ENCODE data around the gene CD96.
"Not testable (repeated sequence)": the region's sequence is repeated elsewhere in the genome, so short reads cannot be mapped to it uniquely, and the experiment has no call there.

The CD96 gene

DNA sequence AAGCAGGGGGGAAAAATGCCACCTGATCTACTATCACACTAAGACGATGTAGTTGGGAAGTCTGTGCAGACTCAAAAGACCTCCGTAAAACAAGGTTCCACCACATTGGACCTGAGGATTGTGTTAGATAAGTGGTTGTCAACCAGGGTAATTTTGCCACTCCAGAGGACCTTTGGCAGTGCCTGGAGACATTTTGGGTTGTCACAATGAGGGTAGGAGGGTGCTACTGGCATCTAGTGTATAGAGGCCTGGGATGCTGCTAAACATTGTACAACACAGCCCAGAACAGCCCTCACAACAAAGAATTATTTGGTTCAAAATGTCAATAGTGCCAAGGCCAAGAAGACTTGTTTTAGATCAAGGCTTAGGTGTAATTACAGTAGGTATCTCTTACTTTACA lies 67.7 kb downstream of the CD96 start:
- DNase-seq (no peak), ATAC-seq (replicated peaks) (no peak)
- peaks cover 52 to 89% of the 10 kb centered on the region in 2 donors for H3K4me1 Mint-ChIP-seq
- peaks cover 16 to 19% of the 10 kb centered on the region in 2 donors for H3K36me3 Mint-ChIP-seq
- peaks cover 4 to 8% of the 10 kb centered on the region in 2 donors for H3K9me3 Mint-ChIP-seq
- H3K4me3 Mint-ChIP-seq, result no peak overlapping the region
- peak overlapping the region; percentile 99 for H3K27ac Mint-ChIP-seq
- H3K27me3 Mint-ChIP-seq, result no peaks in the 10 kb centered on the region

DNA sequence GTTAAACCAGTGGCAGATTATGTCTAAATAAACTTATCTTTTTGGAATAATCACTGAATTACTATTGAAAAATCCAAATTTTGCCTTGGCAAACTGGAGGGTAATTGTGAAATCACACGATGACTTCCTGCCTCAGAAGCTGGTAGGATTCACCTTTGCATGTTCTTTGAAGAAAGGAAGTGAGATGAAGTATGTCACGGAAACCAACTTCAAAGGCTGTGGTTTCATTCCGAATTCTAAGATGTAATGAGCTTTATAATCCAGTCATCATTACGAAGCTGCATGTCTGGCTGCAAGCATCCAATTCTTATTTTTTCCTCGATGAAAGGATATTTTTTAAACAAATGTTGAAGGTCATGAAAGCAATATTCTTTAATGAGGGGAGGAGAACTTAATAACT lies 68.2 kb downstream of the CD96 start:
- Mint-ChIP-seq H3K4me1 (peaks cover 53 to 89% of the 10 kb centered on the region in 2 donors), H3K9me3 (peaks cover 6 to 7% of the 10 kb centered on the region in 2 donors), H3K36me3 (peaks cover 17 to 19% of the 10 kb centered on the region in 2 donors), H3K4me3 (peak overlapping the region; percentile 74 to 76), H3K27me3 (no peaks in the 10 kb centered on the region), H3K27ac (peak overlapping the region; percentile 99)
- peak; percentile 77 to 78 for ATAC-seq (replicated peaks)
- DNase-seq, result peak; percentile 31

DNA sequence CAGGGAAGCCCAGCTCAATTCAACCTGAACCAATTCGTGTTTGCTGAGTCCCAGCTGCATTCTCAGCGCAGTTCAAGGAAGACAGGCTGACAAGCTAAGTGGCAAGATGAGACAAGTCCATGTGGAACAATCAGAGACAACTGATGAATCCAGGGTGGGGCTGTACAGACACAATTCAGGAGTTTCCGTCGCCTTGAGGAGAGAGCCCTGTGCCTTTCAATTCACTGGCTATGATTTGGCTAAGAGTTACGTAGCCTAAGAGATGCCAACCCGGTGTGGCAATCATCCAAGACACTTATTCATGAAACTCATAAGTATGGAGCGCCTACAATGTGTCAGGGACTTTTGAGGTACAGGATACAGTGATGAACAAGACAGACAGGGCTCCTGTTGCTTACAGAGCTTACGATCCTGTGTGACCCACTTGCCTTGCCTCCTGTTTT lies 68.6 kb downstream of the CD96 start:
- DNase-seq (no peak), ATAC-seq (replicated peaks) (peak; percentile 41 to 44)
- Mint-ChIP-seq H3K4me3 (peak overlapping the region; percentile 74 to 76), H3K4me1 (peaks cover 51 to 89% of the 10 kb centered on the region in 2 donors), H3K36me3 (peaks cover 17 to 19% of the 10 kb centered on the region in 2 donors), H3K9me3 (peaks cover 5 to 8% of the 10 kb centered on the region in 2 donors), H3K27me3 (no peaks in the 10 kb centered on the region), H3K27ac (peak overlapping the region; percentile 99)

GRCh38 chr3:111613294-111613693 lies 71.3 kb downstream of the CD96 start:
- H3K27me3 Mint-ChIP-seq, result no peaks in the 10 kb centered on the region
- peak overlapping the region; percentile 88 for H3K27ac Mint-ChIP-seq
- no peak overlapping the region for H3K4me3 Mint-ChIP-seq
- H3K4me1 Mint-ChIP-seq, result peaks cover 55 to 94% of the 10 kb centered on the region in 2 donors
- peaks cover 5 to 8% of the 10 kb centered on the region in 2 donors for H3K9me3 Mint-ChIP-seq
- peak; percentile 29 for DNase-seq
- peaks cover 29 to 32% of the 10 kb centered on the region in 2 donors for H3K36me3 Mint-ChIP-seq
- peak; percentile 46 to 47 for ATAC-seq (replicated peaks)

DNA sequence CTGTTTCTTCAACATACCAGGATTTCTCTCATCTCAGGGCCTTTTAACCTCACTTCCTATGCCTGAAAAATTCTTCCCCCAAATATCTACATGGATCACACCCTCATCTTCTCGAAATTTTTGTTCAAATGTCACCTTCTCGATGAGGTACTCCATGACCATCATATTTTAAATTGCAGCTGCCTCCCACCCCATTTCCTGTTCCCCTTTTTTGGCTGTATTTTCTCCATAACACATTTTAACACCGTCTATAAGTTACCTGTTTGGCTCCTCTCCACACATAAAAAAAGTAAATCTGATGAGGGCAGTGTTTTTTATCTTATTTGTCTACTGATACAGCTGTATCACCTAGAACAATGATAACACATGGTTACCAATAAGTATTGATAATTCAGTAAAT lies 73.9 kb downstream of the CD96 start:
- Mint-ChIP-seq H3K27ac (peak overlapping the region; percentile 86), H3K9me3 (peaks cover 3% of the 10 kb centered on the region in 2 donors), H3K36me3 (peaks cover 21 to 24% of the 10 kb centered on the region in 2 donors), H3K27me3 (no peaks in the 10 kb centered on the region), H3K4me1 (peaks cover 42 to 76% of the 10 kb centered on the region in 2 donors), H3K4me3 (peak overlapping the region in 1 of 2 donors; percentile 6)
- no peak for DNase-seq
- ATAC-seq (replicated peaks), result peak; percentile 17 to 33

DNA sequence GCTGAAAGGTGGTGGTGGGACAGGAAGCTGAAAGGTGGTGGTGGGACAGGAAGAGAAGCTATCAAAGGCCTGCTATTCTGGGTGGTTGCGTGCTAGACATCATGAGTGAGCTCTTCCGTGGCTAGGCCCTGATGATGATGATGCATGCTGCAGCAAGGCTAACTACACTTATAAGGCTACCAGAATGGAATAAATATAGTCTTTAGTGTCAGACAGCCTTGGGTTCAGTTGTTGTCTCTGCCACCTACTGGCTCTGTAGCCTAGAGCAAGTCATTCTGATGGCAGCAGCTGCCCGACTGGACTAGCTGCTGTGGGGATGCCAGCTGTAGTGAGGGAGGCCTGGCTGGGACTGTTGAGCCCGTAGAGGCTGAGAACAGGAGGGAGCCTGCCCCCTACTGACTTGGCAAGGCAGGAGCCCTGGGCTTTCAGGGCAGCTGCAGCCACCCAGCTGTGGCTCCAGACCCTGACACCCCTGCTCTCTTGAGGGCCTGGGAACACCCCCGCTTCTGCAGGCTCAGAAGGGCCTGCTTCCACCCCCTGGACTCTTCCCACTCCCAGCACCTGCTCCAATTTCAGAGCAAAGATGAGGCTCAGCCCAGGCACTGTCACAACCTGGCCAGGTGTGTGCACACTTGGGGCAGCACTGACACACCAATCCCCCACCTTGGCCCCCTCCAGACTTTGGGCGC lies 74.6 kb downstream of the CD96 start:
- DNase-seq (peak; percentile 62), ATAC-seq (replicated peaks) (peak; percentile 74 to 77)

DNA sequence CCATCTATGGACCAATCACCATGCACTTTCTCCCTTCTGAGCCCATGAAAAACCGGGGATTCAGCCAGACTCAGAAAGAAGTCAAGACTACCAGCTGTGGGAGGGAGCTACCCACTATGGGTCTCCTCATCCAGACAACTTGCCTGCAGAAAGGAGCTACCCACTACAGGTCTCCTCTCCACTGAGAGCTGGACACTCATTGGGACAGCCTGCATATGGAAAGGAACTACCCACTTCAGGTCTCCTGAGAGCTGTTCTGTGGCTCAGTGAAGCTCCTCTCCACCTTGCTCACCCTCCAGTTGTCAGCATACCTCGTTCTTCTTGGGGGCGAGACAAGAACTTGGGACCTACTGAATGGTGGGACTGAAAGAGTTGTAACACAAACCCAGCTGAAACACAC lies 75.4 kb downstream of the CD96 start:
- peaks cover 33 to 62% of the 10 kb centered on the region in 2 donors for H3K4me1 Mint-ChIP-seq
- H3K9me3 Mint-ChIP-seq, result peaks cover 3% of the 10 kb centered on the region in 2 donors
- no peaks in the 10 kb centered on the region for H3K27me3 Mint-ChIP-seq
- DNase-seq, result no peak
- peak overlapping the region; percentile 86 for H3K27ac Mint-ChIP-seq
- no peak overlapping the region for H3K4me3 Mint-ChIP-seq
- no peak for ATAC-seq (replicated peaks)
- H3K36me3 Mint-ChIP-seq, result peaks cover 15 to 19% of the 10 kb centered on the region in 2 donors

More for the DNA sequence above, 74.6 kb downstream of the CD96 start:
- peak overlapping the region; percentile 86 for H3K27ac Mint-ChIP-seq
- peaks cover 16 to 20% of the 10 kb centered on the region in 2 donors for H3K36me3 Mint-ChIP-seq
- no peaks in the 10 kb centered on the region for H3K27me3 Mint-ChIP-seq
- peaks cover 3% of the 10 kb centered on the region in 2 donors for H3K9me3 Mint-ChIP-seq
- peak overlapping the region; percentile 15 to 46 for H3K4me3 Mint-ChIP-seq
- peaks cover 35 to 70% of the 10 kb centered on the region in 2 donors for H3K4me1 Mint-ChIP-seq

- H3K27me3 Mint-ChIP-seq, result no peaks in the 10 kb centered on the region
- peak overlapping the region; percentile 47 for H3K27ac Mint-ChIP-seq
- no peak for ATAC-seq (replicated peaks)
- H3K4me1 Mint-ChIP-seq, result peaks cover 31 to 56% of the 10 kb centered on the region in 2 donors
- H3K4me3 Mint-ChIP-seq, result no peak overlapping the region
- peaks cover 3% of the 10 kb centered on the region in 2 donors for H3K9me3 Mint-ChIP-seq
- peaks cover 15 to 19% of the 10 kb centered on the region in 2 donors for H3K36me3 Mint-ChIP-seq
- no peak for DNase-seq
These were observed 76.1 kb downstream of the CD96 start for GRCh38 chr3:111617912-111618601.

GRCh38 chr3:111618945-111619344 lies 76.9 kb downstream of the CD96 start:
- DNase-seq, result no peak
- H3K4me3 Mint-ChIP-seq, result no peak overlapping the region
- no peaks in the 10 kb centered on the region for H3K27me3 Mint-ChIP-seq
- peaks cover 15 to 19% of the 10 kb centered on the region in 2 donors for H3K36me3 Mint-ChIP-seq
- peaks cover 26 to 47% of the 10 kb centered on the region in 2 donors for H3K4me1 Mint-ChIP-seq
- ATAC-seq (replicated peaks), result peak; percentile 58 to 65
- peaks cover 3% of the 10 kb centered on the region in 2 donors for H3K9me3 Mint-ChIP-seq
- no peak overlapping the region for H3K27ac Mint-ChIP-seq

GRCh38 chr3:111619833-111620232 lies 77.8 kb downstream of the CD96 start:
- no peak overlapping the region for H3K27ac Mint-ChIP-seq
- peaks cover 15 to 17% of the 10 kb centered on the region in 2 donors for H3K36me3 Mint-ChIP-seq
- peaks cover 2 to 3% of the 10 kb centered on the region in 2 donors for H3K9me3 Mint-ChIP-seq

GRCh38 chr3:111621535-111621934 lies 79.5 kb downstream of the CD96 start:
- H3K27ac Mint-ChIP-seq, result no peak overlapping the region
- no peak overlapping the region for H3K4me3 Mint-ChIP-seq
- H3K9me3 Mint-ChIP-seq, result peaks cover 0 to 2% of the 10 kb centered on the region in 2 donors
- ATAC-seq (replicated peaks), result no peak
- no peak for DNase-seq
- H3K4me1 Mint-ChIP-seq, result peaks cover 9 to 28% of the 10 kb centered on the region in 2 donors
- H3K36me3 Mint-ChIP-seq, result peaks cover 15 to 17% of the 10 kb centered on the region in 2 donors
- H3K27me3 Mint-ChIP-seq, result peaks cover 0 to 7% of the 10 kb centered on the region in 2 donors

More at GRCh38 chr3:111619833-111620232, 77.8 kb downstream of the CD96 start:
- Mint-ChIP-seq H3K27me3 (peaks cover 0 to 6% of the 10 kb centered on the region in 2 donors), H3K4me3 (no peak overlapping the region), H3K4me1 (peaks cover 21 to 45% of the 10 kb centered on the region in 2 donors)
- DNase-seq, result no peak
- no peak for ATAC-seq (replicated peaks)

GRCh38 chr3:111627092-111627491 lies 85.1 kb downstream of the CD96 start:
- H3K27me3 Mint-ChIP-seq, result peaks cover 0 to 7% of the 10 kb centered on the region in 2 donors
- H3K9me3 Mint-ChIP-seq, result peaks cover 19 to 22% of the 10 kb centered on the region in 2 donors
- H3K27ac Mint-ChIP-seq, result no peak overlapping the region
- peaks cover 1 to 7% of the 10 kb centered on the region in 2 donors for H3K4me1 Mint-ChIP-seq
- ATAC-seq (replicated peaks), result no peak
- H3K4me3 Mint-ChIP-seq, result no peak overlapping the region
- no peak for DNase-seq
- H3K36me3 Mint-ChIP-seq, result peaks cover 19 to 22% of the 10 kb centered on the region in 2 donors

DNA sequence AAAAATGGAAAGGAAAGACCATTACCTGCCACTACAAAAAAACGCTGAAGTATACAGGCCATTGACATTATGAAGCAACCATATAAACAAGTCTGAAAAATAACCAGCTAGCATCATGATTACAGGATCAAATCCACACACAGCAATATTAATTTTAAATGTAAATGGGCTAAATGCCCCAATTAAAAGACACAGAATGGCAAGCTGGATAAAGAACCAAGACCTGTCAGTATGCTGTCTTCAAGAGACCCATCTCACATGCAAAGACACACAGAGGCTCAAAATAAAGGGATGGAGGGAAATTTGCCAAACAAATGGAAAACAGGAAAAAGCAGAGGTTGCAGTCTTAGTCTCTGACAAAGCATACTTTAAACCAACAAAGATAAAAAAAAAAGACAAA lies 87.0 kb downstream of the CD96 start:
- not testable (repeated sequence) for H3K27me3 Mint-ChIP-seq; H3K27ac Mint-ChIP-seq; H3K4me1 Mint-ChIP-seq; ATAC-seq (replicated peaks); DNase-seq; H3K4me3 Mint-ChIP-seq
- peaks cover 19 to 22% of the 10 kb centered on the region in 2 donors for H3K36me3 Mint-ChIP-seq
- peaks cover 19 to 22% of the 10 kb centered on the region in 2 donors for H3K9me3 Mint-ChIP-seq

DNA sequence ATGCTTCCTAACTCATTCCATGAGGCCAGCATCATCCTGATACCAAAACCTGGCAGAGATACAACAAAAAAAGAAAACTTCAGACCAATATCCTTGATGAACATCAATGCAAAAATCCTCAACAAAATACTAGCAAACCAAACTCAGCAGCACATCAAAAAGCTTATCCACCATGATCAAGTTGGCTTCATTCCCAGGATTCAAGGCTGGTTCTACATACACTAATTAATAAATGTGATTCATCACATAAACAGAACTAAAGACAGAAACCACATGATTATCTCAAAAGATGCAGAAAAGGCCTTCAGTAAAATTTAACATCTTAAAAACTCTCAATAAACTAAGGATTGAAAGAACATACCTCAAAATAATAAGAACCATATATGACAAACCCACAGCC lies 88.6 kb downstream of the CD96 start:
- H3K4me1 Mint-ChIP-seq; DNase-seq; H3K27me3 Mint-ChIP-seq; H3K27ac Mint-ChIP-seq; H3K4me3 Mint-ChIP-seq; ATAC-seq (replicated peaks): not testable (repeated sequence)
- Mint-ChIP-seq H3K36me3 (peaks cover 17 to 22% of the 10 kb centered on the region in 2 donors), H3K9me3 (peaks cover 19 to 22% of the 10 kb centered on the region in 2 donors)
